Lower leg skin (tissue), 4 donors: ENCODE measurements around the gene PRKCE. TPM values are rescaled to one million over a fixed set of nuclear protein-coding genes. Genes with fewer than 3 reads are reported as not detected.

Source experiments
- DNase-seq, 2 donors: peaks; one replicate each; pipeline ENCODE4 v3.0.0-alpha.2; 2019; ENCODE audit warnings: low spot score in 2 of 2
- H3K4me3 ChIP-seq: fragments of 200-600 bp; sonication (generic); 2 replicates; pipeline ENCODE4 v1.5.1; 2017; ENCODE audit warnings: mild to moderate bottlenecking, low read depth; ENCODE audit not compliant: poor library complexity, severe bottlenecking
- CTCF ChIP-seq, 3 donors: fragments of 450-650 bp; IDR thresholded peaks; one replicate each; pipeline ENCODE4 v1.5.1; 2016; ENCODE audit warnings: antibody characterized with exemption in 3 of 3, mild to moderate bottlenecking in 3 of 3, moderate library complexity in 2 of 3
- POLR2A ChIP-seq, 2 donors: fragments of 450-650 bp; IDR thresholded peaks; one replicate each; pipeline ENCODE4 v1.6.1; 2016 to 2017; ENCODE audit warnings: antibody characterized with exemption in 2 of 2, mild to moderate bottlenecking in 1 of 2, moderate library complexity in 1 of 2
- WGBS, 2 donors: methylation state at CpG; one replicate each; pipeline ENCODE4 v1.1.5; 2018; 5-methylcytosine and 5-hydroxymethylcytosine counted together
- intact Hi-C: fragments of 100-400 bp; cut with DNase I; formaldehyde crosslinking; loops from one replicate; pipeline ENCODE4 v1.15.0; 2023; ENCODE audit warnings: low total_unique reads
- total RNA-seq, 4 donors: library from RNA; depleted of rRNA; stranded (reverse); fragments of >200 nt; gene quantifications; one replicate each; pipeline ENCODE4 v1.1.0, GENCODE V29; 2016

PRKCE gene
- total RNA-seq, 4 donors from 2014 or later: 3.5 to 10.3 (median 6.1) TPM

GRCh38 chr2:45610281-45611019, 41.0 kb upstream of the PRKCE start:
- peak overlapping the region; percentile 82 for H3K4me3 ChIP-seq
- WGBS, 2 donors: 1 to 2% methylated on average over 23 of the region's 23 CpGs
- peak; percentile 54 to 86 for DNase-seq
- intact Hi-C loops: no loop called here
- TF ChIP-seq CTCF (IDR thresholded peaks at IDR 0.05): no peak
- no peak for TF ChIP-seq POLR2A (IDR thresholded peaks at IDR 0.05)

GRCh38 chr2:45611020-45611859, 40.2 kb upstream of the PRKCE start, which contains the start of gene SRBD1:
Gene SRBD1, minus strand, starts transcription at chr2:45611267. Its CDS starts 5,826 bp downstream, at chr2:45605441.
- H3K4me3 ChIP-seq: peak within 1 kb of the TSS; percentile 82
- intact Hi-C loops: no loop called here
- 1 to 2% methylated on average over 42 to 44 of the region's 44 CpGs for WGBS, 2 donors
- TF ChIP-seq POLR2A (IDR thresholded peaks at IDR 0.05) (no peak), CTCF (IDR thresholded peaks at IDR 0.05) (no peak)
- DNase-seq: peak; percentile 94 to 99

GRCh38 chr2:45612285-45612684, 39.2 kb upstream of the PRKCE start:
- DNase-seq: no peak
- whole genome bisulfite sequencing, 2 donors: 66 to 72% methylated on average over 2 of the region's 2 CpGs
- intact Hi-C loops: no loop called here
- TF ChIP-seq POLR2A (IDR thresholded peaks at IDR 0.05): no peak
- TF ChIP-seq CTCF (IDR thresholded peaks at IDR 0.05): no peak
- no peak overlapping the region for H3K4me3 ChIP-seq

- intact Hi-C loops: no loop called here
- no peak for DNase-seq
- WGBS, 2 donors: 70 to 80% methylated on average over 2 of the region's 2 CpGs
- no peak overlapping the region for H3K4me3 ChIP-seq
- TF ChIP-seq CTCF (IDR thresholded peaks at IDR 0.05) (no peak), POLR2A (IDR thresholded peaks at IDR 0.05) (no peak)
Measured at GRCh38 chr2:45612731-45613130, 38.7 kb upstream of the PRKCE start.

- no peak for DNase-seq
- TF ChIP-seq CTCF (IDR thresholded peaks at IDR 0.05) (no peak), POLR2A (IDR thresholded peaks at IDR 0.05) (no peak)
- no peak overlapping the region for H3K4me3 ChIP-seq
- WGBS, 2 donors: 44 to 47% methylated on average over 1 of the region's 1 CpG
- intact Hi-C loops: no loop called here
Measured at GRCh38 chr2:45614330-45614729, 37.1 kb upstream of the PRKCE start.
